ENCODE results near the gene PRKAR2B.
A peak's percentile ranks its signal among the peaks of the same experiment; 100 is the strongest.

PRKAR2B gene

GRCh38 chr7:107044347-107045194 is at the start of gene PRKAR2B:
TSS of gene PRKAR2B (plus strand) at chr7:107044705. CDS start at chr7:107044908, 203 bp downstream.
- DNase-seq, result peak; percentile 66

GRCh38 chr7:106994833-106995232 is 49.7 kb upstream of the PRKAR2B start:
- no peak for DNase-seq

GRCh38 chr7:106997487-106998271 is 46.8 kb upstream of the PRKAR2B start:
- DNase-seq, result no peak

GRCh38 chr7:106999023-106999422 is 45.5 kb upstream of the PRKAR2B start:
- no peak for DNase-seq

GRCh38 chr7:107001490-107001889 is 43.0 kb upstream of the PRKAR2B start:
- DNase-seq, result no peak

GRCh38 chr7:107002126-107002525 is 42.4 kb upstream of the PRKAR2B start:
- no peak for DNase-seq

- DNase-seq, result no peak
Measured at GRCh38 chr7:107002529-107002998, 41.9 kb upstream of the PRKAR2B start.

- DNase-seq, result no peak
Measured at GRCh38 chr7:107007007-107007891, 37.3 kb upstream of the PRKAR2B start.

- no peak for DNase-seq
Measured at GRCh38 chr7:107007892-107008287, 36.6 kb upstream of the PRKAR2B start.

- DNase-seq, result no peak
Measured at GRCh38 chr7:107009846-107010203, 34.7 kb upstream of the PRKAR2B start.

GRCh38 chr7:107012691-107013090 is 31.8 kb upstream of the PRKAR2B start:
- no peak for DNase-seq

GRCh38 chr7:107014387-107015023 is 30.0 kb upstream of the PRKAR2B start:
- no peak for DNase-seq

GRCh38 chr7:107016312-107016711 is 28.2 kb upstream of the PRKAR2B start:
- DNase-seq, result no peak

GRCh38 chr7:107017965-107018719 is 26.4 kb upstream of the PRKAR2B start:
- DNase-seq, result no peak

- no peak for DNase-seq
Measured at GRCh38 chr7:107020400-107020799, 24.1 kb upstream of the PRKAR2B start.

GRCh38 chr7:107021600-107021999 is 22.9 kb upstream of the PRKAR2B start:
- no peak for DNase-seq

GRCh38 chr7:107023522-107024151 is 20.9 kb upstream of the PRKAR2B start:
- DNase-seq, result no peak

GRCh38 chr7:107024906-107025305 is 19.6 kb upstream of the PRKAR2B start:
- no peak for DNase-seq

GRCh38 chr7:107025449-107026103 is 18.9 kb upstream of the PRKAR2B start:
- no peak for DNase-seq

GRCh38 chr7:107026166-107026565 is 18.3 kb upstream of the PRKAR2B start:
- DNase-seq, result no peak

- DNase-seq, result no peak
Measured at GRCh38 chr7:107027208-107027607, 17.3 kb upstream of the PRKAR2B start.
